IPS-15b (cell line): ENCODE results near the gene PAQR5.
"Not testable (repeated sequence)": the region's sequence is repeated elsewhere in the genome, so short reads cannot be mapped to it uniquely, and the experiment has no call there.

Experiments
- H3K27me3 ChIP-seq: one replicate; pipeline ENCODE4 v1.6.1; 2013; ENCODE audit warnings: low read length; ENCODE audit not compliant: control insufficient read depth, insufficient read depth
- H3K36me3 ChIP-seq: one replicate; pipeline ENCODE4 v1.6.1; 2013; ENCODE audit warnings: low read length; ENCODE audit not compliant: control insufficient read depth, insufficient read depth
- H3K4me1 ChIP-seq: one replicate; pipeline ENCODE4 v1.6.1; 2013; ENCODE audit warnings: mild to moderate bottlenecking, low read length; ENCODE audit not compliant: control insufficient read depth, insufficient read depth
- H3K4me3 ChIP-seq: one replicate; pipeline ENCODE4 v1.5.1; 2013; ENCODE audit warnings: low read depth, low read length
- H3K9ac ChIP-seq: one replicate; pipeline ENCODE4 v1.6.1; 2013; ENCODE audit warnings: low read depth, mild to moderate bottlenecking, low read length
- H3K9me3 ChIP-seq: one replicate; pipeline ENCODE4 v1.6.1; 2013; ENCODE audit warnings: mild to moderate bottlenecking, low read length; ENCODE audit not compliant: control insufficient read depth, insufficient read depth

The PAQR5 gene

DNA sequence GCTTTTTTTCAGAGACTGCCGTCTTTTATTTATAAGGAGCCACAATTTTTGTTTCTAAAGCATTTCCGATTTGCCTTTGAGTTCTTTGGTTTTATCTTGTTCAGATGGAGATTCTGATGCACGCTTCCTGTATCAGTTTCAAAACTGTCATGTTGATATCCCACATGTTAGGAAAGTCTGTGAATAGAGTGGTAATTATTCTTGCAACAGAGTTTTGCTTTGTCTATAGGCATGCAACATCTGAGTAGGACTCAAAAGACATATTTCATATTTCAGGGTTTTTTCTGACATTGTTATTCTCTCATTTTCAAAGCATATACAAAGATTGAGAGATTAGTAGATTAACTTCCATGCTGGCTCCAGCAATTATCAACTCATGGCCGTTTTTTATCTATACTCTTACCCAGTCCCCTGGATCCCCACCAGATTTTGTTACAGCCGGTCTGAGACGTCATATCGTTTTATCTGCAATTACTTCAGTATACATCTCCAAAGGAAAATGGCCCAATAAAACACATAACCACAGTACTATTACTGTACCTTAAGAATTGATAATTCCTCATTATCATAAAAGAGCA lies 22.4 kb downstream of the PAQR5 start:
- peaks cover 2% of the 10 kb centered on the region for H3K4me1 ChIP-seq
- no peak overlapping the region for H3K9ac ChIP-seq
- no peaks in the 10 kb centered on the region for H3K27me3 ChIP-seq
- no peak overlapping the region for H3K4me3 ChIP-seq
- H3K9me3 ChIP-seq: no peaks in the 10 kb centered on the region
- no peaks in the 10 kb centered on the region for H3K36me3 ChIP-seq

DNA sequence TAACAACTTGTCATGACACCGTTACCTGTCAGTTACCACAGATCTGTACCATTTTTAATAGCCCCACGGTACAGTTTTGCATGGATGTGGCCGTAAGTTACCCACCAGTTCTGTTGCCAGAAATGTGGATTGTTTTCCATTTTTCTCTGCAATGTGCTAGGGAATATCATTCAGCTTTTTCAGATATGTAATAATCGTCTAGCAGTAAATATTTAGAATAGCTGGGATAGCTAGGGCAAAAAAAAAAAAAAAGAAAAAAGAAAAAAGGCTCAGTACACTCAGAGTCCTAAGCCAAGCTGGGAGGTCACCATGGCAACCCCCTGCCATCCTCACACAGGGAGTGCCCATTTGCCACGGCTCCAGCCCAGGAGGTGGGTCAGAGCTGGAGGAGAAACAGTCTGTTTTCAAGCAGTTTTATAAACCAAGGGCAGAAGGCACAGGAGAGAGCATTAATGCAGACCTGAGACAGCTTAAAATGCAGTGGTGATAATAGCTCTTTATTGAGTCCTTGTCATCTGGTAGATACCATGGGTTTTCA lies 25.2 kb downstream of the PAQR5 start:
- Histone ChIP-seq H3K36me3 (no peaks in the 10 kb centered on the region), H3K4me3 (no peak overlapping the region), H3K9ac (no peak overlapping the region), H3K27me3 (no peaks in the 10 kb centered on the region), H3K9me3 (no peaks in the 10 kb centered on the region), H3K4me1 (no peaks in the 10 kb centered on the region)

DNA sequence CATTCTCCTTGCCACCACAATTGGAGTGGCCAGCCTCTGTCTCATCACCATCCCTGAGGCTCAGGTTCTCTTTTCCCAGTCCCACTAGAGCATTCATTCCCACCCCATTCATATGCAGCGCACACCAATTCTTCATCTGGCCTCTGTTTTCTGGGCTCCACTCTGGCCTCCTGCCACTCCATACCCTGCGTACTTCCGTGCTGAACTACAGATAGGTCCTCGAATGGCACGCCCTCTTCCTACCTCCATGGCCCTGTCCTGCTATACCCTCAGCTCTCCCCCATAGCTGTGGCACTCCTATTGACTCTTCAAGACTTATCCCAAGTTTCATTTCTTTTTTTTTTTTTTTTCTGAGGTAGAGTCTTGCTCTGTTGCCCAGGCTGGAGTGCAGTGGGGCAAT lies 25.9 kb downstream of the PAQR5 start:
- Histone ChIP-seq H3K4me1 (no peaks in the 10 kb centered on the region), H3K9ac (no peak overlapping the region), H3K36me3 (no peaks in the 10 kb centered on the region), H3K4me3 (no peak overlapping the region), H3K27me3 (no peaks in the 10 kb centered on the region), H3K9me3 (no peaks in the 10 kb centered on the region)

DNA sequence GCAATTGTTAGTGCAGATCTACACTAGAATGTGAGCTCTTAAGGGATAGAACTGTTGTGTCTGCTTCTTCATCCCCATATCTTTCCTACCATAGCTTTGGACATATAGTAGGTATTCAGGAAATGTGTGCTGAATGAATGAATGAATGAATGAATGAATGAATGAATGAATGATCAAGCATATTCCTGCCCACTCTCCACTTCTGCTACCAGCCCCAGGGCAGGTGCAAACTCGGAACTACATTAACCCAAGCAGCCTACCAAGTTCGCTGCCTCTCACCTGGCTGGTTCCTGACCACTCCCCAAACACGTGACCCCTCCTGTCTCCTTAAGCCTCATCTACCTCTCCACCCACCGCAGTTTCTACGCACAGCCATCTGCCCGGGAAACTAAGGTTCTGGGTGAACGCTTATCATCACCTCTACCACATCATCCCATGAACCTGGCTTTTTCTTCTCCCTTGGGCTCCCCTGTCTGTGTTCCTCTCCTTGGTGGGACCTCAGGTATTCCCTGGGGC lies 26.8 kb downstream of the PAQR5 start:
- no peaks in the 10 kb centered on the region for H3K36me3 ChIP-seq
- no peaks in the 10 kb centered on the region for H3K27me3 ChIP-seq
- H3K9me3 ChIP-seq: no peaks in the 10 kb centered on the region
- H3K9ac ChIP-seq: no peak overlapping the region
- no peak overlapping the region for H3K4me3 ChIP-seq
- H3K4me1 ChIP-seq: no peaks in the 10 kb centered on the region

DNA sequence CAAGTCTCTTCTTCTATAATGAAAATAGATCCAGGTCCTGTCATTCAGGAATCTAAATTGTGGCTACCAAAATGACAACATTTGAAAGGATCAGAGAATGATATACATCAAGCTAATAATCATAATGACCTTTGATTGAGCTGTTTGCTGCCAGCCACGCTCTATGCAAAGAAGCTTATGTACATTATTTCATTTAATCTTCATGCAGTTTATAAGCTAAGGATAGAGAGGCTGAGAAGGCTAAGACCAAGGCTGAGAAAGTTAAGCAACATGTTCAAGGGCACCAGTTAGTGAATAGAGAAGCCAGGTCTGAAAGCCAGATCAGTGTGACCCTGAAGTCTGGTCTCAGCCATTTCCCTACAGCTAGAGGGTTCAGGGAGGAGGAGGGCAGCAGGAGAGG lies 29.4 kb downstream of the PAQR5 start:
- no peaks in the 10 kb centered on the region for H3K4me1 ChIP-seq
- no peaks in the 10 kb centered on the region for H3K36me3 ChIP-seq
- no peak overlapping the region for H3K4me3 ChIP-seq
- H3K9me3 ChIP-seq: no peaks in the 10 kb centered on the region
- no peak overlapping the region for H3K9ac ChIP-seq
- H3K27me3 ChIP-seq: no peaks in the 10 kb centered on the region

DNA sequence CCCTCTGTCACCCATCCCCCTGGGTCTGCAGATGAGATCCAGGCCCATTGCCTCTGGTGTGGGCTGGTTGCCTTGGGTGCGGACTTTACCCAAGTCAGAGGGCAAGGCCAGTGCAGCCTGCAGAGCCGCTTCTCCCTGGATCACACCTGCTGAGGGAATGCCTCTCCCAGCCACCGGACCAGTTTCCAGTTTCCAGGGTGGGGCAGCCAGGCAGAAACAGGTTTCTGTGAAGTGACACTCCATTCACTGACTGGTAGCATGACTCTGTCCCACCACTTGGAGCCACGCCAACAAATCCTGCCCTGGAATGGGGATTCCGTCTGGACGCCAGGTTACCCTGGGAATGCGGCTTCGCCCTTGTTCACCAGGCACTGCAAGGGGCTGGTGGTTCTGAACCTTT lies 30.0 kb downstream of the PAQR5 start:
- H3K9me3 ChIP-seq: no peaks in the 10 kb centered on the region

DNA sequence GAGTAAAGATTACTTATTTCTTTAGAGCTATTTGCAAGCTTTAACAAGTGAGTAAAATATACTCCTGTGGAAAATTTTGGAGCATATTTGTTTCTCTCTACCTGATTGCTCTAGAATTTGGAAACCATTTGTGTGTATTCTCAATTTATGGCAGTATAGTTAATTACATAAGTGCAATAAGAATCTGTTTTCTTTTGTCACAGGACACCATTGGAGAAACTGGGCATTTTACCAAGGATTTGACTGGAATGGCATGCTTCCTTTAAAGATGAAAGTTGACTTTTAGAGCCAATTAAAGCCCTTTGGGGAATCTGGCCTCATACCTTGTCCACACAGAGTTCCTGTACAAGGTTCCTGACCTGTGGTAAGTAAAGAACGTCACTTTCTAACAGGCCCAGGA lies 38.4 kb downstream of the PAQR5 start:
- Histone ChIP-seq H3K4me3 (no peak overlapping the region), H3K9ac (no peak overlapping the region), H3K36me3 (no peaks in the 10 kb centered on the region), H3K4me1 (no peaks in the 10 kb centered on the region), H3K27me3 (no peaks in the 10 kb centered on the region), H3K9me3 (no peaks in the 10 kb centered on the region)

More for the DNA sequence above, 30.0 kb downstream of the PAQR5 start:
- Histone ChIP-seq H3K9ac (no peak overlapping the region), H3K4me1 (no peaks in the 10 kb centered on the region), H3K36me3 (no peaks in the 10 kb centered on the region), H3K4me3 (no peak overlapping the region), H3K27me3 (no peaks in the 10 kb centered on the region)

DNA sequence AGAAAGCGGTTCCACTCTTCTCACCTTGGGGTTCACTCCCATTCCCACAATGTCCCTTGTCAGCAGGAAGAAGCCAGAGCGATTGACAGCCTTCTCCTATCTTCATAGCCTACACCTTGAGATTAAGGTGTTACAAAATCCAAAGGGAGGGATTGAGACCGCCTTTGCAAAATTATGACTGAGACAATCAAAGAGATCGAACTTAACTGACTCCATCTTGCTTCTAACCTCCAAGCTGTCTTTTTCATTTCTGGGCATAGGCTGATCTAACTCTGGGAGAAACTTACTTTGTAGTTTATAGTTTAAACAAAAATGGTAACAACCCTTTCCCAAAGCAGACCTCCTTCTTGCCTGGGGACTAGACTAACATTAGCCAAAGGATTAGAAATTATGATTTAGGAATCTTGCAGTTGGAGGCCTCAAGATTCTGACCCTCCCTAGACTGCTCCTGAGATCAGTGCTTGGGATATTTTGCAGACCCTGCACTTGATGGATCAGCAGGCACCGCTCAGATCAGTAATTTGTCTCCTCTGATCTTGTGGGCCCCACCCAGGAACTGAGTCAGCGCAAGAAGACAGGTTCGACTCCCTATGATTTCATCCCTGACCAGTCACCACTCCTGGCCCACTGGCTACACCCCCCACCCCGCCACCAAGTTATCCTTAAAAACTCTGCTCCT lies 40.0 kb downstream of the PAQR5 start:
- peaks cover 14% of the 10 kb centered on the region for H3K4me1 ChIP-seq
- H3K9ac ChIP-seq: no peak overlapping the region
- no peak overlapping the region for H3K4me3 ChIP-seq
- H3K36me3 ChIP-seq: no peaks in the 10 kb centered on the region
- H3K27me3 ChIP-seq: no peaks in the 10 kb centered on the region
- H3K9me3 ChIP-seq: no peaks in the 10 kb centered on the region

DNA sequence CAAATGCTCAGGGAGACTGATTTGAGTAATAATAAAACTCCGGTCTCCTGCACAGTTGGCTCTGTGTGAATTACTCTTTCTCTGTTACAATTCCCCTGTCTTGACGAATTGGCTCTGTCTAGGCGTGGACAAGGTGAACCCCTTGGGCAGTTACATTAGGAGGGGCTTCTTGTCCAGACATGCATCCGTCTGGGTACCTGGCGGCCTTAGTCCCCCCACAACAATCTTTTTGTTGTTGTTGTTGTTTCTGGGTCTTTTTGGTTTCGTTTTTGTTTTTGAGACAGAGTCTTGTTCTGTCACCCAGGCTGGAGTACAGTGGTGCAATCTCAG lies 40.5 kb downstream of the PAQR5 start:
- peaks cover 18% of the 10 kb centered on the region for H3K4me1 ChIP-seq
- H3K4me3 ChIP-seq, H3K9me3 ChIP-seq, H3K9ac ChIP-seq, H3K36me3 ChIP-seq, H3K27me3 ChIP-seq: not testable (repeated sequence)

DNA sequence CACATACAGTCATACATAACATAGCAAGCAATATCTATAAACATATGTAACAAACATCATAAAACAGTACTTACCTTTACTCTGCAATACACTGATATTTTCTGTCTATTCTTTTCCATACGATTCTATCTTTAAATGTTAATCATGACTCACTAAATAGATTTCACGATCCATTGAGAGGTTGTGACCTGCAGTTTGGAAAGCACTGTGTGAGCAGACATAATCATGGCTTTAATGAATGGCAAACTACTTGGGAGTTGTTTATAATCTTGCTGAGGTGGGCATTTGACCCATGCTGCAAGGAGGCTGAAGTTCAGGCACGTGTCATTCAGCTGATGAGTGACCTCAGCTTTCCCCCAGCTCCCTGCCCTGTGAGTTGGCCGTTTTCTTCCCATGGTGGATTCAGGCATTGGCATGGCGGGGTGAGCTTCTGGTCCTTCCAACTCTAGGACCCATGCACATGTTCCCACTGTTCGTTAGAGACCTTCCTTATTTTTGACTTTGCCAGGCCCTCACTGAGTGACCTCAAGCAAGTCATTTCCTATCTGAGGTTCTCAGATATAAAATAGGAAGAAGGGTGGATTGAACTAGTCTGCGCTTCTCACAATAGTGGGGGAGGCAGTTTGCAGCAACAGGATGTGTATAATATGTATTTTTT lies 41.7 kb downstream of the PAQR5 start:
- H3K4me3 ChIP-seq: no peak overlapping the region

DNA sequence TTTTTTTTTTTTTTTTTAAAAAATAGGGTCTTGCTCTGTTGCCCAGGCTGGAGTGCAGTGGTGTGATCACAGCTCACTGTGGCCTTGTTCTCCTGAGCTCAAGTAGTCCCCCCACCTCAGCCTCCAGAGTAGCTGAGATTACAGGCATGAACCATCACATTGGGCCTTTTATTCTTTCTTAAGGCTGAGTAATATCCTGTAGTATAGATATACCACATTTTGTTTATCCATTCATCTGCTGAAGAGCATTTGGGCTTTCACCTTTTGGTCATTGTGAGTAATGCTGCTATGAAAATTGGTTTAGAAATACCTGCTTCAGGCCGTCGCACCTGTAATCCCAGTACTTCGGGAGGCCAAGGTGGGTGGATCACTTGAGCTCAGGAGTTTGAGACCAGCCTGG lies 42.6 kb downstream of the PAQR5 start:
- Histone ChIP-seq H3K4me1 (peaks cover 18% of the 10 kb centered on the region), H3K9ac (no peak overlapping the region), H3K27me3 (no peaks in the 10 kb centered on the region), H3K36me3 (no peaks in the 10 kb centered on the region), H3K9me3 (no peaks in the 10 kb centered on the region), H3K4me3 (no peak overlapping the region)

More for the DNA sequence above, 41.7 kb downstream of the PAQR5 start:
- Histone ChIP-seq H3K36me3 (no peaks in the 10 kb centered on the region), H3K27me3 (no peaks in the 10 kb centered on the region), H3K9ac (no peak overlapping the region), H3K4me1 (peaks cover 18% of the 10 kb centered on the region), H3K9me3 (no peaks in the 10 kb centered on the region)
